Fibroblast of mammary gland (primary cell): ENCODE measurements around the gene C1QL2.

Experiments used
- DNase-seq: peaks from one replicate; pipeline ENCODE4 v3.0.0-alpha.2; 2010; ENCODE audit warnings: low read depth
- H3K4me3 ChIP-seq: 2 replicates; pipeline ENCODE4 v1.5.1; 2011; ENCODE audit warnings: low read depth, mild to moderate bottlenecking, low read length, moderate library complexity; ENCODE audit not compliant: control insufficient read depth
- CTCF ChIP-seq: conservative IDR thresholded peaks from 2 replicates; pipeline ENCODE4 v1.5.1; 2011; ENCODE audit warnings: low read depth, low read length, inconsistent platforms; ENCODE audit not compliant: control insufficient read depth, insufficient read depth

Gene C1QL2

DNA sequence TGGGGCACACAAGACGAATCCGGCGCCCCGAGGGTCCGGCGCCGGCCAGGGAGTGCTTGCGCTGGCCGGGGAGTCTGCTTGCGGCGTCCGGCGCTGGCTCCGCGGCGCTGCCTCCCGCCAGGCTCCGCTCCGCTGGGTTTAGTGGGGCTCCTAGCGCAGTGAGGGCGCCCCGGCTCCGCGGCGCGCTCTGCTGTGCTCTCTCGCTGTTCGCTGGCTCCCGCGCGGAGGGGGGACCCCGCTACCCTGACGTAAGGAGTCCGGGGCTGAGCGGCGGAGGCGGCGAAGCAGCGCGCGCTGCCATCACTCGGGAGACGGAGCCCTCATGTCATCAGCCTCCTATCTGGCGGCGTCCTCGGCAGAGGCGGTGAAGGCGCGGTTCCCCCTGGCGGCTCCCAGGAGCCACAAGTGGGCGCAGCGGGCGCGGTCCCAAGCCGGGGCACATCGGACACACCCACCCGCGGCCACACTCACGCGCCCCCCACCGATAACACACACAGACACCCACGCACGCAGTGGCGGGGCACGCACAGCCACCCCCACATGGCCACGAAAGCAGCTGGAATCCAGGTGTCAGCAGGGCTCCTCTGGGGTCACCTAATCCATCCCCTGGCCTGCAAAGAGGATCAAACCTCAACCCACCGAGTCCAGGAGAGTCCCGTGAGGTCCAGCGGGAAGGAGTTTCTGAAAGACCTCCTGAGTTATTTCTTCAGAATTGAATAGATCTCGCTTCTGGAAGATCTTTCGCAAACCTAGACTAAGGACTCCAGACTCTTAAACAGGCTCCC lies at the start of gene C1QL2:
TSS of gene C1QL2 (minus strand) at position 189 of the 785 bp plus-strand sequence. CDS start 482 bp downstream, outside the sequence.
- DNase-seq = no peak
- no peak within 1 kb of the TSS for H3K4me3 ChIP-seq
- TF ChIP-seq CTCF = no peak

GRCh38 chr2:119207447-119207846 lies 48.9 kb upstream of the C1QL2 start:
- DNase-seq = no peak
- TF ChIP-seq CTCF = no peak
- no peak overlapping the region for H3K4me3 ChIP-seq

GRCh38 chr2:119206201-119206600 lies 47.6 kb upstream of the C1QL2 start:
- H3K4me3 ChIP-seq = no peak overlapping the region
- TF ChIP-seq CTCF = no peak
- no peak for DNase-seq

DNA sequence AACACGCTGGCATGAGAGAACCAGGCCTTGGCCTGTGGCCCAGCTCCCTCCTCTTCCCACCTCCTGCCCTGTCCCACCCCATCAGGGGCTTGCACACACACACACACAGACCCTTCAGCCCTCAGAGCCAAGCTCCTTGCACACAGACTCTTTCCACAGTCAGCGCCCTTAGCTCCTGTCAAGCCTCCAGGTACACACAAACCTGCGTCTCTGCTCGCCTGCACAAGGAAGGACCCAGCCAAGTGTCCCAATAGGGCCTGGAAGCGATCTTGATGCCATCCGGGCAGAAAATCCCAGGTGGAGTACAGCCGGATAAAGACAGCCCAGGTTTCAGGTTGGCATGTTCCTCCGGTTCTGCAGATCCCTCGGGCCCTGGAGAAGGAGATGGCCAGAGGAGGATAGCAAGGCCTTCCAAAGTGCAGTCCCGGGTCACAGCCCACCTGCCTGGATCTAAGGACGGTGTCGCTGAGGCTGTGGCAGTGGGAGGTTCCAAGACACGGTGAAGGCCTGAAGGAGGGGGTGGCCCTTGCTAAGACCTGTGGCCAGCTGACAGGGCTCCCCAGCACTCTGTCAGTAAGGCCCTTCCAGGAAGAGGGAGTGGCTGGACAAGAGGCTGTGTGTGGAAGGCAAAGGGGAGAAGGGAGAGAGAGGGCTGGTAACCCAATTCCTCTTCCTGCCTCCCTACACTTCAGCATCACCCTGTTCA lies 46.6 kb upstream of the C1QL2 start:
- no peak for DNase-seq
- H3K4me3 ChIP-seq = no peak overlapping the region
- TF ChIP-seq CTCF = no peak

DNA sequence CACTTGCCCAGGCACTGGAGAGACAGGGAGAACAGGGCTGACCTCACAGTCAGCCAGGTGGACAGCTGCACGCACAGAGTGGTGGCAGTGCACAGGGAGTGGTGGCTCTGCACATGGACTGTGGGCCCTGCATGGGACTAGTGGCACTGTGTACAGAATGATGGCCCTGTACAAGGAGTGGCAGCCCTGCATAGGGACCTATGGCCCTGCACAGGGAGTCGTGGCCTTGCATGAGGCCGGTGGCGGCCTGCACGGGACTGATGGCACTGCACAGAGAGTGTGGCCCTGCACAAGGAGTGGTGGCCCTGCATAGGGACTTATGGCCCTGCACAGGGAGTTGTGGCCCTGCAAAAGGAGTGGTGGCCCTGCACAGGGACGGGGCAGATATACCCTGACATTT lies 46.0 kb upstream of the C1QL2 start:
- no peak overlapping the region for H3K4me3 ChIP-seq
- no peak for DNase-seq
- TF ChIP-seq CTCF = no peak

DNA sequence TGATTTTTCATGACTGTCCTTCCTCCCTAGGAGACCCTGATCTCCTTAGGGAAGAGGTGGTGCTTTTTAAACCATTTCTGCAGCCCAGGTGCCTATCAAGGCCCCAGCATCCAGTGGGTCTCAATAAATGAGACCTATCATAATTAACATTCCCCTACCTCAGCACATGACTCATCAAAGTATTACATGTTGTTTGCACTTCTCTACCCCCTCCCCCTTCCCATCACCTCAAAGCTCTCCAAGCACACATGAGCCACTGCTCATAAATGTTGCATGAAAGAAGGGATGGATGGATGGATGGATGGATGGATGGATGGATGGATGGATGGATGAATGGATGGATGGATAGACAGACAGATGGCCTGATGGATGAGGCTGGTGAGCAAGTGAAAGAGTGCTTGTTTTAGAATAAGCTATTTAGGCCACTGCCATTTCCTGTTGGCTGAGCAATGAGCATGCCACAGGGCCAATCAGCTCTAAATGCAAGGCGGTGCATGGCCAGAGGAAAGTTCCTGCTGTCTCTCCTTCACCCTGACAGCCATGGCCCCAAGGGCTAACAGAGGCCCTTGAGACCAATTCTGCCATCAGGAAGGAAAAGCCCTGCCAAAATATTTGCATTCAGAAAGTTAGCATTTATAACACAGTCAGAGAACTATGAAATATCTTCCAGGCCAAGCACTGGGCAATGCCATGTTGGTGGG lies 44.2 kb upstream of the C1QL2 start:
- DNase-seq = no peak
- no peak for TF ChIP-seq CTCF
- no peak overlapping the region for H3K4me3 ChIP-seq
